Esophagus squamous epithelium (tissue), 4 donors: ENCODE results near the gene KLHL17. TPM values are rescaled to one million over a fixed set of nuclear protein-coding genes. Genes with fewer than 3 reads are reported as not detected.

Experiments used
- small RNA-seq, 4 donors: library from RNA; depleted of rRNA; stranded (forward); fragments of <200 nt; gene quantifications; one replicate each; pipeline ENCODE3, GENCODE V24; 2016
- total RNA-seq, 4 donors: library from RNA; depleted of rRNA; stranded (reverse); fragments of >200 nt; gene quantifications; one replicate each; pipeline ENCODE4 v1.1.0, GENCODE V29; 2016

The KLHL17 gene
- total RNA-seq, 4 donors from 2014 or later: 8.7 to 13.8 (median 10.3) TPM

Small RNA genes within 50 kb of the gene (small RNA-seq; reads per million reads assigned to genes)
- gene AL645608.3 (0 reads per million in 4 donors), gene AL645608.4 (0 reads per million in 4 donors)

Other genes with a start within 250 kb of the KLHL17 start
- under 1 TPM in 3 of 4 donors, not detected in 1; 0.48 to 0.95 (median 0.57) TPM for gene SAMD11, start 36.7 kb upstream of the KLHL17 start, total RNA-seq
- 10 to 100 TPM; 57.9 to 80.2 (median 60.4) TPM for gene NOC2L, start 1.3 kb upstream of the KLHL17 start, total RNA-seq
- 10 to 100 TPM; 16.8 to 39.6 (median 23.4) TPM for gene PLEKHN1, start 5.9 kb downstream of the KLHL17 start, total RNA-seq
- gene PERM1, start 21.5 kb downstream of the KLHL17 start, total RNA-seq: not detected
- gene HES4, start 39.5 kb downstream of the KLHL17 start, total RNA-seq: 10 to 100 TPM; 15.1 to 16.2 (median 15.3) TPM
- 10 to 100 TPM in 2 of 4 donors, 1 to 10 TPM in 2; 7.2 to 44.3 (median 10.3) TPM for gene ISG15, start 52.9 kb downstream of the KLHL17 start, total RNA-seq
- 10 to 100 TPM; 20.0 to 35.8 (median 32.0) TPM for gene AGRN, start 59.5 kb downstream of the KLHL17 start, total RNA-seq
- gene RNF223, start 113.7 kb downstream of the KLHL17 start, total RNA-seq: 10 to 100 TPM; 11.8 to 25.3 (median 12.3) TPM
- gene C1orf159, start 155.5 kb downstream of the KLHL17 start, total RNA-seq: 10 to 100 TPM in 3 of 4 donors, 1 to 10 TPM in 1; 6.9 to 19.6 (median 14.7) TPM
- under 1 TPM in 2 of 4 donors, not detected in 2; 0.19 to 0.44 TPM for gene TTLL10, start 213.3 kb downstream of the KLHL17 start, total RNA-seq
- 10 to 100 TPM in 1 of 4 donors, 1 to 10 TPM in 3; 2.0 to 21.0 (median 2.8) TPM for gene TNFRSF18, start 246.0 kb downstream of the KLHL17 start, total RNA-seq